SK-N-SH (cell line): Measurements from ENCODE around the gene SDK1. TPM values are rescaled to one million over a fixed set of nuclear protein-coding genes. Genes with fewer than 3 reads are reported as not detected.

Source experiments
- CTCF ChIA-PET: fragments of 300-600, 350-600 bp; formaldehyde crosslinking; extraction: SDS; loops from one replicate; lab custom pipeline; 2021; lab: Yijun Ruan, JAX
- POLR2A ChIA-PET: fragments of 350-600 bp; sonication (Branson Sonifier 250); formaldehyde crosslinking; extraction: SDS; loops from one replicate; lab custom pipeline; 2020; ENCODE audit warnings: antibody characterized with exemption, inconsistent platforms; lab: Yijun Ruan, JAX
- DNase-seq: peaks from one replicate; pipeline ENCODE4 v3.0.0; 2012
- H2AFZ ChIP-seq: fragments of 200-600 bp; sonication (generic); 2 replicates; pipeline ENCODE4 v1.8.1; 2016; ENCODE audit warnings: antibody characterized with exemption, mild to moderate bottlenecking, low read depth
- H3F3A ChIP-seq: fragments of 200-600 bp; sonication (generic); replicated peaks from 2 replicates; pipeline ENCODE3; 2016; ENCODE audit warnings: antibody characterized with exemption, mild to moderate bottlenecking; ENCODE audit not compliant: insufficient read depth
- H3K27ac ChIP-seq, 2 experiments: fragments of 200-500 bp in 1 of 2; fragments of 200-600 bp in 1 of 2; sonication (Bioruptor generic) in 1 of 2; sonication (generic), shearing (Covaris generic) in 1 of 2; 2 replicates each; pipeline versions ENCODE4 v1.5.1 to v1.6.1; 2014 to 2016; ENCODE audit warnings: low read depth in 2 of 2, inconsistent platforms in 1 of 2, low read length in 1 of 2, mild to moderate bottlenecking in 1 of 2, mixed read lengths in 1 of 2
- H3K27me3 ChIP-seq: fragments of 200-600 bp; sonication (generic), shearing (Covaris generic); 2 replicates; pipeline ENCODE4 v1.6.1; 2016; ENCODE audit warnings: mixed run types; ENCODE audit not compliant: insufficient read depth
- H3K36me3 ChIP-seq, 2 experiments: fragments of 200-500 bp in 1 of 2; fragments of 200-600 bp in 1 of 2; sonication (Bioruptor generic) in 1 of 2; sonication (generic) in 1 of 2; replicated peaks in 1 of 2; 2 replicates each; pipeline versions ENCODE3 to v1.5.1; 2014 to 2016; ENCODE audit warnings: low read length in 1 of 2, mild to moderate bottlenecking in 1 of 2; ENCODE audit not compliant: insufficient read depth in 2 of 2, control insufficient read depth in 1 of 2
- H3K4me1 ChIP-seq, 2 experiments: fragments of 200-500 bp in 1 of 2; fragments of 200-600 bp in 1 of 2; sonication (Bioruptor generic) in 1 of 2; sonication (generic), shearing (Covaris generic) in 1 of 2; 2 replicates each; pipeline versions ENCODE4 v1.5.1 to v1.6.1; 2014 to 2016; ENCODE audit warnings: low read depth in 1 of 2, low read length in 1 of 2, mixed run types in 1 of 2; ENCODE audit not compliant: insufficient read depth in 2 of 2, control insufficient read depth in 1 of 2
- H3K4me2 ChIP-seq: fragments of 200-600 bp; sonication (generic), shearing (Covaris generic); 2 replicates; pipeline ENCODE4 v1.6.1; 2017; ENCODE audit warnings: mixed run types
- H3K4me3 ChIP-seq, 2 experiments: fragments of 200-500 bp in 1 of 2; fragments of 200-600 bp in 1 of 2; sonication (Bioruptor generic) in 1 of 2; sonication (generic), shearing (Covaris generic) in 1 of 2; 2 replicates each; pipeline versions ENCODE4 v1.5.1 to v1.8.1; 2014 to 2016; ENCODE audit warnings: low read depth in 2 of 2, inconsistent platforms in 1 of 2, low read length in 1 of 2, mild to moderate bottlenecking in 1 of 2, mixed read lengths in 1 of 2, moderate library complexity in 1 of 2
- H3K79me2 ChIP-seq: fragments of 200-600 bp; sonication (generic); 2 replicates; pipeline ENCODE4 v1.8.1; 2017; ENCODE audit warnings: mild to moderate bottlenecking; ENCODE audit not compliant: insufficient read depth
- H3K9ac ChIP-seq: fragments of 200-600 bp; sonication (generic); 2 replicates; pipeline ENCODE4 v1.6.1; 2017; ENCODE audit warnings: mixed run types
- H3K9me2 ChIP-seq: fragments of 200-600 bp; sonication (generic); 2 replicates; pipeline ENCODE4 v1.6.1; 2017; ENCODE audit warnings: mixed run types
- H3K9me3 ChIP-seq: fragments of 200-600 bp; sonication (generic); 2 replicates; pipeline ENCODE4 v1.6.1; 2017; ENCODE audit warnings: mixed run types, mild to moderate bottlenecking, moderate library complexity
- H4K20me1 ChIP-seq: fragments of 200-600 bp; sonication (generic); 2 replicates; pipeline ENCODE4 v1.6.1; 2017; ENCODE audit warnings: mild to moderate bottlenecking, mixed run types; ENCODE audit not compliant: insufficient read depth
- FOSL2 ChIP-seq: IDR thresholded peaks from 2 replicates; pipeline ENCODE4 v1.4.0; 2012; ENCODE audit warnings: low read depth, mild to moderate bottlenecking, moderate library complexity, borderline replicate concordance
- FOXM1 ChIP-seq: IDR thresholded peaks from 2 replicates; pipeline ENCODE4 v1.4.0; 2012; ENCODE audit warnings: low read depth, mild to moderate bottlenecking
- GABPA ChIP-seq: IDR thresholded peaks from 2 replicates; pipeline ENCODE4 v1.4.0; 2012; ENCODE audit warnings: low read depth, mild to moderate bottlenecking
- IRF3 ChIP-seq: fragments of 150-350 bp; IDR thresholded peaks from 2 replicates; pipeline ENCODE4 v1.6.1; 2016; ENCODE audit warnings: mild to moderate bottlenecking, low read depth, low read length
- JUND ChIP-seq: IDR thresholded peaks from 2 replicates; pipeline ENCODE4 v1.4.0; 2012
- MEF2A ChIP-seq: IDR thresholded peaks from 2 replicates; pipeline ENCODE4 v1.4.0; 2012; ENCODE audit warnings: low read depth, borderline replicate concordance
- MXI1 ChIP-seq: IDR thresholded peaks from 2 replicates; pipeline ENCODE4 v1.6.1; 2012; ENCODE audit warnings: mild to moderate bottlenecking, low read depth, low read length, improper control_type of control experiment
- NFIC ChIP-seq: IDR thresholded peaks from 2 replicates; pipeline ENCODE4 v1.4.0; 2012; ENCODE audit warnings: borderline replicate concordance
- NRF1 ChIP-seq: IDR thresholded peaks from 2 replicates; pipeline ENCODE4 v1.6.1; 2012; ENCODE audit warnings: low read depth, mild to moderate bottlenecking, low read length
- POLR2AphosphoS5 ChIP-seq: IDR thresholded peaks from 2 replicates; pipeline ENCODE4 v1.6.1; 2012; ENCODE audit warnings: low read depth, low read length
- RAD21 ChIP-seq: IDR thresholded peaks from 2 replicates; pipeline ENCODE4 v1.6.1; 2012; ENCODE audit warnings: mild to moderate bottlenecking, low read length
- RCOR1 ChIP-seq: fragments of 150-350 bp; IDR thresholded peaks from 2 replicates; pipeline ENCODE4 v1.6.1; 2017; ENCODE audit warnings: antibody characterized with exemption, low read length
- SMC3 ChIP-seq: IDR thresholded peaks from 2 replicates; pipeline ENCODE4 v1.6.1; 2012; ENCODE audit warnings: low read depth, low read length, improper control_type of control experiment
- TAF1 ChIP-seq: IDR thresholded peaks from 2 replicates; pipeline ENCODE4 v1.6.1; 2012; ENCODE audit warnings: low read depth, mild to moderate bottlenecking, low read length, moderate library complexity, borderline replicate concordance
- TCF12 ChIP-seq: IDR thresholded peaks from 2 replicates; pipeline ENCODE4 v1.4.0; 2012
- USF1 ChIP-seq: IDR thresholded peaks from 2 replicates; pipeline ENCODE4 v1.4.0; 2012; ENCODE audit warnings: low read depth, borderline replicate concordance
- USF2 ChIP-seq: fragments of 150-350 bp; IDR thresholded peaks from 2 replicates; pipeline ENCODE4 v1.6.1; 2017; ENCODE audit warnings: antibody characterized with exemption, low read length, low read depth, borderline replicate concordance
- WGBS: methylation state at CpG from one replicate; pipeline ENCODE4 v1.1.6; 2017; ENCODE audit warnings: low lambda C conversion rate; 5-methylcytosine and 5-hydroxymethylcytosine counted together
- polyA plus RNA-seq, 3 experiments: library from polyadenylated mRNA; depleted of rRNA; stranded (reverse); fragments of >200 nt; gene quantifications; 2 replicates each; pipeline ENCODE4 v1.2.3, GENCODE V29; 2012

The SDK1 gene
- polyA plus RNA-seq, 1 of the 3 experiments (the other 2 are of a cell fraction) = 1.2 TPM

GRCh38 chr7:3867863-3868262 is 566.8 kb downstream of the SDK1 start:
- no peak for TF ChIP-seq SMC3
- TF ChIP-seq MEF2A = no peak
- no peak for TF ChIP-seq NFIC
- TF ChIP-seq RAD21 = no peak
- no peak for TF ChIP-seq USF2
- no peak for TF ChIP-seq MXI1
- TF ChIP-seq POLR2AphosphoS5 = no peak
- no peak for TF ChIP-seq NRF1
- TF ChIP-seq USF1 = no peak
- no peak for TF ChIP-seq TAF1
- TF ChIP-seq FOSL2 = no peak
- TF ChIP-seq FOXM1 = no peak
- TF ChIP-seq GABPA = no peak
- no peak for TF ChIP-seq RCOR1
- no peak for TF ChIP-seq TCF12
- TF ChIP-seq JUND = no peak
- no peak for TF ChIP-seq IRF3
- no peaks in the 10 kb centered on the region for H3K9me2 ChIP-seq
- H3K36me3 ChIP-seq = no peaks in the 10 kb centered on the region
- no peak overlapping the region for H3K27ac ChIP-seq
- no peaks in the 10 kb centered on the region for H3K27me3 ChIP-seq
- ChIA-PET POLR2A (no interaction called here), CTCF (interaction anchor here (1.2 kb wide), 1 partner anchor 565 kb away, joined by 3 read pairs; no protein-coding TSS in a partner anchor)
- no peak overlapping the region for H3K9ac ChIP-seq
- no peak overlapping the region for H2AFZ ChIP-seq
- no peaks in the 10 kb centered on the region for H3F3A ChIP-seq
- H3K79me2 ChIP-seq = no peaks in the 10 kb centered on the region
- no peak overlapping the region for H3K4me3 ChIP-seq
- no peaks in the 10 kb centered on the region for H4K20me1 ChIP-seq
- H3K9me3 ChIP-seq = peaks cover 9% of the 10 kb centered on the region; the same call in 1 of the 2 replicates
- DNase-seq = no peak
- WGBS = 42% methylated on average over 5 of the region's 5 CpGs
- H3K4me2 ChIP-seq = no peak overlapping the region
- no peaks in the 10 kb centered on the region for H3K4me1 ChIP-seq
